Hepatocyte (in vitro differentiated cells): ENCODE results near the gene MAST4. TPM values are rescaled to one million over a fixed set of nuclear protein-coding genes. Genes with fewer than 3 reads are reported as not detected.

Experiments
- DNase-seq: peaks from one replicate; pipeline ENCODE4 v3.0.0-alpha.2; 2016; ENCODE audit warnings: low spot score
- H2AFZ ChIP-seq: fragments of 200-600 bp; sonication (generic); 2 replicates; pipeline ENCODE4 v1.6.0; 2016; ENCODE audit warnings: antibody characterized with exemption, mild to moderate bottlenecking
- H3K27ac ChIP-seq: fragments of 200-600 bp; sonication (generic); 2 replicates; pipeline ENCODE4 v1.5.1; 2016; ENCODE audit warnings: mild to moderate bottlenecking
- H3K27me3 ChIP-seq: fragments of 200-600 bp; sonication (generic); 2 replicates; pipeline ENCODE4 v1.6.1; 2016
- H3K36me3 ChIP-seq: fragments of 200-600 bp; sonication (generic); replicated peaks from 2 replicates; pipeline ENCODE4 v1.5.1; 2016; ENCODE audit warnings: low read depth; ENCODE audit not compliant: insufficient read depth
- H3K4me1 ChIP-seq: fragments of 200-600 bp; sonication (generic); 2 replicates; pipeline ENCODE4 v1.5.1; 2016; ENCODE audit warnings: mild to moderate bottlenecking, moderate library complexity; ENCODE audit not compliant: insufficient read depth
- H3K4me2 ChIP-seq: fragments of 200-600 bp; sonication (generic); 2 replicates; pipeline ENCODE4 v1.6.0; 2016
- H3K4me3 ChIP-seq: fragments of 200-600 bp; sonication (generic); 2 replicates; pipeline ENCODE4 v1.5.1; 2016; ENCODE audit warnings: mild to moderate bottlenecking
- H3K79me2 ChIP-seq: fragments of 200-600 bp; sonication (generic); 2 replicates; pipeline ENCODE4 v1.6.0; 2017; ENCODE audit warnings: mild to moderate bottlenecking
- H3K9me2 ChIP-seq: fragments of 200-600 bp; sonication (generic); replicated peaks from 2 replicates; pipeline ENCODE4 v1.6.0; 2017; ENCODE audit warnings: mild to moderate bottlenecking; ENCODE audit not compliant: insufficient read depth
- H3K9me3 ChIP-seq: fragments of 200-600 bp; sonication (generic); 2 replicates; pipeline ENCODE4 v1.5.1; 2016; ENCODE audit warnings: low read depth, mild to moderate bottlenecking
- H4K20me1 ChIP-seq: fragments of 200-600 bp; sonication (generic); 2 replicates; pipeline ENCODE4 v1.6.0; 2016; ENCODE audit warnings: mild to moderate bottlenecking; ENCODE audit not compliant: insufficient read depth, poor library complexity, severe bottlenecking
- CTCF ChIP-seq: fragments of 200-600 bp; sonication (generic); IDR thresholded peaks from 2 replicates; pipeline ENCODE4 v1.5.1; 2016; ENCODE audit warnings: antibody characterized with exemption, mild to moderate bottlenecking; ENCODE audit not compliant: poor library complexity
- EZH2 ChIP-seq: fragments of 200-600 bp; sonication (generic); IDR thresholded peaks from 2 replicates; pipeline ENCODE4 v1.6.1; 2016; ENCODE audit warnings: antibody characterized with exemption, mild to moderate bottlenecking, borderline replicate concordance
- EZH2phosphoT487 ChIP-seq: fragments of 200-600 bp; sonication (generic); IDR thresholded peaks from one replicate; pipeline ENCODE4 v1.6.1; 2018; ENCODE audit warnings: antibody characterized with exemption, mild to moderate bottlenecking, low read depth, moderate library complexity; ENCODE audit not compliant: unreplicated experiment, severe bottlenecking
- WGBS: methylation state at CpG from one replicate; pipeline ENCODE4 v1.1.6; 2016; ENCODE audit warnings: low lambda C conversion rate; ENCODE audit errors: missing lambda C conversion rate; 5-methylcytosine and 5-hydroxymethylcytosine counted together
- polyA plus RNA-seq: library from polyadenylated mRNA; unstranded; fragments of >200 nt; fragmentation: Nextera tagmentation; extraction: Ambion mirVana; gene quantifications from 2 replicates; pipeline ENCODE4 v1.2.1, GENCODE V29; 2016
- total RNA-seq: library from RNA; depleted of rRNA; stranded (reverse); fragments of >200 nt; gene quantifications from 2 replicates; pipeline ENCODE4 v1.2.3, GENCODE V29; 2014

The MAST4 gene
- total and polyA plus RNA-seq, 2 experiments from 2014 or later: 11.7 to 13.2 TPM

GRCh38 chr5:67015541-67016191 is 419.5 kb downstream of the MAST4 start:
- peaks cover 86% of the 10 kb centered on the region for H3K79me2 ChIP-seq
- H4K20me1 ChIP-seq: no peaks in the 10 kb centered on the region
- no peaks in the 10 kb centered on the region for H3K9me3 ChIP-seq
- H3K4me3 ChIP-seq: no peak overlapping the region
- 30% methylated on average over 8 of the region's 8 CpGs for WGBS
- H3K9me2 ChIP-seq: no peaks in the 10 kb centered on the region
- H3K36me3 ChIP-seq: no peaks in the 10 kb centered on the region
- DNase-seq: peak; percentile 19
- H3K4me1 ChIP-seq: peaks cover 41% of the 10 kb centered on the region
- H3K27ac ChIP-seq: peak overlapping the region; percentile 89
- H2AFZ ChIP-seq: peak overlapping the region; percentile 13
- TF ChIP-seq CTCF (no peak), EZH2 (no peak), EZH2phosphoT487 (no peak)
- H3K4me2 ChIP-seq: peak overlapping the region; percentile 65
- H3K27me3 ChIP-seq: no peaks in the 10 kb centered on the region

- Histone ChIP-seq H4K20me1 (no peaks in the 10 kb centered on the region), H3K4me2 (no peak overlapping the region), H3K4me1 (peaks cover 21% of the 10 kb centered on the region), H3K27me3 (no peaks in the 10 kb centered on the region), H3K79me2 (peaks cover 88% of the 10 kb centered on the region), H3K9me3 (no peaks in the 10 kb centered on the region), H3K27ac (no peak overlapping the region), H3K36me3 (no peaks in the 10 kb centered on the region), H2AFZ (no peak overlapping the region), H3K9me2 (no peaks in the 10 kb centered on the region), H3K4me3 (no peak overlapping the region)
- DNase-seq: no peak
- 97% methylated on average over 7 of the region's 7 CpGs for WGBS
- TF ChIP-seq CTCF (no peak), EZH2 (no peak), EZH2phosphoT487 (no peak)
Measured at GRCh38 chr5:67019065-67019845, 423.1 kb downstream of the MAST4 start.

GRCh38 chr5:67020096-67020615 is 424.0 kb downstream of the MAST4 start:
- 95% methylated on average over 3 of the region's 3 CpGs for WGBS
- H3K27ac ChIP-seq: no peak overlapping the region
- no peaks in the 10 kb centered on the region for H4K20me1 ChIP-seq
- peaks cover 12% of the 10 kb centered on the region for H3K4me1 ChIP-seq
- peaks cover 90% of the 10 kb centered on the region for H3K79me2 ChIP-seq
- no peak overlapping the region for H3K4me3 ChIP-seq
- no peaks in the 10 kb centered on the region for H3K9me2 ChIP-seq
- H3K9me3 ChIP-seq: no peaks in the 10 kb centered on the region
- no peak overlapping the region for H3K4me2 ChIP-seq
- no peaks in the 10 kb centered on the region for H3K36me3 ChIP-seq
- H3K27me3 ChIP-seq: no peaks in the 10 kb centered on the region
- no peak overlapping the region for H2AFZ ChIP-seq
- TF ChIP-seq CTCF: no peak
- TF ChIP-seq EZH2: no peak
- no peak for DNase-seq
